Measurements from ENCODE around the gene STKLD1.

Gene STKLD1

GRCh38 chr9:133425049-133425632, 49.0 kb downstream of the STKLD1 start:
- no peaks in the 10 kb centered on the region for H3K36me3 ChIP-seq
- H3K4me3 ChIP-seq: no peak overlapping the region
- H3K9ac ChIP-seq: no peak overlapping the region
- TF ChIP-seq Cebpa-rat (IDR thresholded peaks at IDR 0.05): no peak
- peaks cover 35 to 50% (median 47%) of the 10 kb centered on the region in 11 experiments for H3K27me3 ChIP-seq
- H3K9me3 ChIP-seq (replicated peaks in 1 of 11): peaks cover 6 to 12% (median 10%) of the 10 kb centered on the region in 11 experiments; a peak in 17 of 22 replicates
- H3K4me2 ChIP-seq: no peak overlapping the region
- peaks cover 7 to 22% (median 12%) of the 10 kb centered on the region in 10 experiments for H3K4me1 ChIP-seq
- H3K27ac ChIP-seq: no peak overlapping the region
- H4K20me1 ChIP-seq: no peaks in the 10 kb centered on the region

DNA sequence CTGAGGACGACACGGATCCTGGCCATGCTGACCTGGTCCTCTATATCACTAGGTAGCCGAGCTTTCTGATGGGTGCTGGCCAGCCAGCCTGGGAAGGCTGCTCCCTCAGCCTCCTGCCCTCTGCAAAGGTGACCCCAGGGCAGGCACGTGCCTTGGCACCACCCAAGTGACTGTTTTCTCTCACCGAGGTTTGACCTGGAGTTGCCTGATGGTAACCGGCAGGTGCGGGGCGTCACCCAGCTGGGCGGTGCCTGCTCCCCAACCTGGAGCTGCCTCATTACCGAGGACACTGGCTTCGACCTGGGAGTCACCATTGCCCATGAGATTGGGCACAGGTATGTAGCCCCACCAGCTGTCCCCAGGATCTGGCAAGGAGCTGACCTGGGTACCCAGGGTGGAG, 49.8 kb downstream of the STKLD1 start:
- Histone ChIP-seq H3K27ac (no peak overlapping the region), H4K20me1 (no peaks in the 10 kb centered on the region), H3K4me1 (peaks cover 0 to 19% (median 10%) of the 10 kb centered on the region in 10 experiments; a peak in 17 of 20 replicates), H3K4me3 (no peak overlapping the region), H3K9me3 (replicated peaks in 1 of 11) (peaks cover 6 to 12% (median 10%) of the 10 kb centered on the region in 11 experiments; a peak in 17 of 22 replicates), H3K27me3 (peaks cover 38 to 58% (median 51%) of the 10 kb centered on the region in 11 experiments), H3K4me2 (no peak overlapping the region), H3K36me3 (no peaks in the 10 kb centered on the region), H3K9ac (no peak overlapping the region)
- TF ChIP-seq Cebpa-rat (IDR thresholded peaks at IDR 0.05): no peak

DNA sequence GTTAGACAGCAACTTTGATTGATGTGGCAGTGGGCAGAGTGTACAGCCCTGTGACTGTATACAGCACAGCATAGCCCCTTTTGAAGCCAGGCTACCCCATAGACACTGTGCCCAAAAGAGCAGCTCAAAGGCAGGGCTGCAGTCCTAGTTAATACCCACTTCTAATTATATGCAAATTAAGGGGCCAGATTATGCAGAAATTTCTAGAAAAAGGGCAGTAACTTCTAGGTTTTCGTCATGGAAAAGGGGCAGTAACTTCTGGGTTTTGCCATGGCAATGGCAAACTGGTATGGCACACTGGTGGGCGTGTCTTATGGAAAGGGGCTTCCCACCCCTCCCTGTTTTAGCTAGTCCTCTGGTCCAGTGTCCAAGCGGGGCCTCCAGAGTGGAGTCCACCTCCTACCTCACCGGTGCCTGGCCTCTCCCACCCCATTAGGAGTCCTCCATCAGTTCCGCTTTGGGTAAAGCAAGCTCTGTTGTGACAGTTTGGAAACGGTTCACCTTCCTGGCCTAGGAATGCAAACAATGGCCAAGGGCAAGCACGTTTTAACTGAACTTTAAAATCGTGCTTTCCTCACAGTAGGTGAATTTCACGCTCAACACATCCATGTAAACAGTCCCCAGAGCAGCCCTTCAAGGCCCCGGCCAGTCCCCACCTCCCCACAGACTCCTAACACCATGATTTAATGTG, 51.6 kb downstream of the STKLD1 start:
- no peaks in the 10 kb centered on the region for H3K36me3 ChIP-seq
- H3K27ac ChIP-seq: no peak overlapping the region
- H3K9ac ChIP-seq: no peak overlapping the region
- H3K27me3 ChIP-seq: peaks cover 38 to 58% (median 51%) of the 10 kb centered on the region in 11 experiments
- peaks cover 6 to 12% (median 10%) of the 10 kb centered on the region in 11 experiments; a peak in 17 of 22 replicates for H3K9me3 ChIP-seq (replicated peaks in 1 of 11)
- no peak for TF ChIP-seq Cebpa-rat (IDR thresholded peaks at IDR 0.05)
- peaks cover 0 to 13% (median 9%) of the 10 kb centered on the region in 10 experiments; a peak in 15 of 20 replicates for H3K4me1 ChIP-seq
- no peaks in the 10 kb centered on the region for H4K20me1 ChIP-seq
- no peak overlapping the region for H3K4me2 ChIP-seq
- H3K4me3 ChIP-seq: no peak overlapping the region

GRCh38 chr9:133428617-133429101, 52.5 kb downstream of the STKLD1 start:
- no peaks in the 10 kb centered on the region for H3K36me3 ChIP-seq
- peaks cover 6 to 12% (median 10%) of the 10 kb centered on the region in 11 experiments; a peak in 17 of 22 replicates for H3K9me3 ChIP-seq (replicated peaks in 1 of 11)
- H3K4me2 ChIP-seq: no peak overlapping the region
- H3K9ac ChIP-seq: no peak overlapping the region
- H3K27me3 ChIP-seq: peaks cover 38 to 58% (median 51%) of the 10 kb centered on the region in 11 experiments
- H4K20me1 ChIP-seq: no peaks in the 10 kb centered on the region
- H3K4me3 ChIP-seq: peak overlapping the region in 1 of 10 experiments; percentile 34; a peak in 3 of 20 replicates
- no peak overlapping the region for H3K27ac ChIP-seq
- TF ChIP-seq Cebpa-rat (IDR thresholded peaks at IDR 0.05): no peak
- peaks cover 0 to 13% (median 9%) of the 10 kb centered on the region in 10 experiments; a peak in 15 of 20 replicates for H3K4me1 ChIP-seq

- no peaks in the 10 kb centered on the region for H3K36me3 ChIP-seq
- H3K4me2 ChIP-seq: no peak overlapping the region; a peak in 1 of 22 replicates
- H3K9me3 ChIP-seq (replicated peaks in 1 of 11): peaks cover 6 to 12% (median 10%) of the 10 kb centered on the region in 11 experiments; a peak in 17 of 22 replicates
- H3K9ac ChIP-seq: no peak overlapping the region
- no peak overlapping the region for H3K4me3 ChIP-seq
- peaks cover 0 to 13% (median 9%) of the 10 kb centered on the region in 10 experiments; a peak in 15 of 20 replicates for H3K4me1 ChIP-seq
- no peak overlapping the region for H3K27ac ChIP-seq
- no peaks in the 10 kb centered on the region for H4K20me1 ChIP-seq
- no peak for TF ChIP-seq Cebpa-rat (IDR thresholded peaks at IDR 0.05)
- H3K27me3 ChIP-seq: peaks cover 38 to 58% (median 51%) of the 10 kb centered on the region in 11 experiments
Measured at GRCh38 chr9:133429214-133429613, 53.0 kb downstream of the STKLD1 start.

DNA sequence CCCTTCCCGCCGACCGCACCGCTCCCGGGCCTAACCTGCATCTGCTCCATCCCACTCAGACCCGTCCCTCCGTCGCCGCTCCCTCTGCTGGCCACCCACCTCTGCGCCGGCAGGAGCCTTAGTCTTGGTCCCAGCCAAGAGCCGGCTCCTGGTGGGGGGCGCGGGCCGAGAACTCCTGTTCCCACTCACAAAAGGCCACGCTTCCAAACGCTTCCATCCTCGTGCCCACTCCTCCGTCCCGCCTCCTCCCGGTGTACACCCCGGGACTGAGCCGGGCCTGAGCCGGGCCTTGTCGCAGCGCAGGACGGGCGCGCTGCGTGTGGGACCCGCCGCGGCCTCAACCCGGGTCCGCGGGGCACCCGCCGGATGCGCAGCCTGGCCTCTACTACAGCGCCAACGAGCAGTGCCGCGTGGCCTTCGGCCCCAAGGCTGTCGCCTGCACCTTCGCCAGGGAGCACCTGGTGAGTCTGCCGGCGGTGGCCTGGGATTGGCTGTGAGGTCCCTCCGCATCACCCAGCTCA, 53.5 kb downstream of the STKLD1 start:
- peaks cover 6 to 12% (median 10%) of the 10 kb centered on the region in 11 experiments; a peak in 17 of 22 replicates for H3K9me3 ChIP-seq (replicated peaks in 1 of 11)
- no peaks in the 10 kb centered on the region for H3K36me3 ChIP-seq
- H3K4me2 ChIP-seq: peak overlapping the region in 10 of 11 experiments; percentile 5 to 69 (median 35); a peak in 15 of 22 replicates
- H4K20me1 ChIP-seq: no peaks in the 10 kb centered on the region
- peaks cover 38 to 58% (median 51%) of the 10 kb centered on the region in 11 experiments for H3K27me3 ChIP-seq
- H3K9ac ChIP-seq: no peak overlapping the region
- H3K4me3 ChIP-seq: no peak overlapping the region
- H3K4me1 ChIP-seq: peaks cover 2 to 15% (median 9%) of the 10 kb centered on the region in 10 experiments; a peak in 18 of 20 replicates
- TF ChIP-seq Cebpa-rat (IDR thresholded peaks at IDR 0.05): no peak
- no peak overlapping the region for H3K27ac ChIP-seq

DNA sequence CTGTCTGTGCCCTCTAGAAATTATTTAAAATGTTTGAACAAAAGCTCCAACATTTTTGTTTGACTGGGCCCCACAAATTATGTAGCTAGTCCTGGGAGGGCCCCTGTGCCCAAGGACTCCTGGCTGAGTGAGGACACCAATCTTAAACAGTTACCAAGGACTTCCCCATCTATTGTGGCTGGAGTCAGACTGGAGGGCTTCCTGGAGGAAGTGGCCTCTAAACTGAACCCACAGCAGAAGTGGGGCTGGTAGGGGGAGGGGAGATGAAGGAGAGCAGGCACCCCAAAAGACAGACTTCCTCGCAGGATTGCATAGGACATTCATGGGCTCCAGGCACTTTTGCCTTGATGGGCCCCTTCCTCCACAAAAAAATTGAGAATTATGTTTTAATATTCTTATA, 54.1 kb downstream of the STKLD1 start:
- Histone ChIP-seq H3K9ac (no peak overlapping the region), H3K4me2 (peak overlapping the region in 10 of 11 experiments; percentile 5 to 69 (median 35); a peak in 15 of 22 replicates), H3K4me3 (no peak overlapping the region)

GRCh38 chr9:133433351-133433843, 57.2 kb downstream of the STKLD1 start:
- H3K27ac ChIP-seq: no peak overlapping the region
- no peak overlapping the region for H3K9ac ChIP-seq
- H3K4me3 ChIP-seq: no peak overlapping the region
- H3K27me3 ChIP-seq: peaks cover 16 to 27% (median 21%) of the 10 kb centered on the region in 11 experiments
- H4K20me1 ChIP-seq: no peaks in the 10 kb centered on the region
- H3K4me1 ChIP-seq: peaks cover 8 to 50% (median 41%) of the 10 kb centered on the region in 10 experiments
- no peak for TF ChIP-seq Cebpa-rat (IDR thresholded peaks at IDR 0.05)
- no peak overlapping the region for H3K4me2 ChIP-seq
- no peaks in the 10 kb centered on the region for H3K36me3 ChIP-seq
- H3K9me3 ChIP-seq (replicated peaks in 1 of 11): no peaks in the 10 kb centered on the region; a peak in 1 of 22 replicates

More for the DNA sequence above, 54.1 kb downstream of the STKLD1 start:
- no peak overlapping the region for H3K27ac ChIP-seq
- H3K36me3 ChIP-seq: no peaks in the 10 kb centered on the region
- peaks cover 38 to 57% (median 51%) of the 10 kb centered on the region in 11 experiments for H3K27me3 ChIP-seq
- TF ChIP-seq Cebpa-rat (IDR thresholded peaks at IDR 0.05): no peak
- H4K20me1 ChIP-seq: no peaks in the 10 kb centered on the region
- peaks cover 8 to 20% (median 13%) of the 10 kb centered on the region in 10 experiments for H3K4me1 ChIP-seq
- peaks cover 6 to 12% (median 10%) of the 10 kb centered on the region in 11 experiments; a peak in 17 of 22 replicates for H3K9me3 ChIP-seq (replicated peaks in 1 of 11)

Data from BLaER1 treated with 17β-estradiol and CSF1 and Interleukin-3, amounts not matched to agents 10 nM and 100 nM (cell line).